GOT3 (cell line): ENCODE data around the gene PLCD3.

ENCODE experiments used
- DNase-seq: peaks from one replicate; lab custom pipeline; 2025; ENCODE audit warnings: mixed read lengths; lab: John Stamatoyannopoulos, UW

Gene PLCD3

GRCh38 chr17:45132320-45132571 lies at the start of gene PLCD3:
TSS of gene PLCD3 (minus strand) at chr17:45132515. CDS start at chr17:45132410, 105 bp downstream.
- no peak for DNase-seq

- DNase-seq: no peak
Observed at GRCh38 chr17:45177563-45177962, 45.2 kb upstream of the PLCD3 start.

GRCh38 chr17:45175759-45176115 lies 43.4 kb upstream of the PLCD3 start:
- DNase-seq: no peak

GRCh38 chr17:45172541-45173286 lies 40.4 kb upstream of the PLCD3 start:
- DNase-seq: no peak

- no peak for DNase-seq
Observed at GRCh38 chr17:45172232-45172540, 39.9 kb upstream of the PLCD3 start.

- DNase-seq: no peak
Observed at GRCh38 chr17:45171338-45172231, 39.3 kb upstream of the PLCD3 start.

GRCh38 chr17:45170931-45171337 lies 38.6 kb upstream of the PLCD3 start:
- no peak for DNase-seq

- DNase-seq: no peak
Observed at GRCh38 chr17:45170280-45170930, 38.1 kb upstream of the PLCD3 start.

GRCh38 chr17:45168991-45169752 lies 36.9 kb upstream of the PLCD3 start:
- DNase-seq: no peak

GRCh38 chr17:45164734-45165269 lies 32.5 kb upstream of the PLCD3 start:
- DNase-seq: no peak

GRCh38 chr17:45162025-45162687 lies 29.8 kb upstream of the PLCD3 start:
- no peak for DNase-seq

GRCh38 chr17:45161288-45162024 lies 29.1 kb upstream of the PLCD3 start, which contains the start of gene HEXIM2:
TSS of gene HEXIM2 (plus strand) at chr17:45161875. CDS start at chr17:45162794, 919 bp downstream.
- DNase-seq: peak; percentile 98

GRCh38 chr17:45160447-45161287 lies 28.4 kb upstream of the PLCD3 start:
- DNase-seq: no peak

- no peak for DNase-seq
Observed at GRCh38 chr17:45156242-45156641, 23.9 kb upstream of the PLCD3 start.

- no peak for DNase-seq
Observed at GRCh38 chr17:45155483-45155882, 23.2 kb upstream of the PLCD3 start.

- DNase-seq: no peak
Observed at GRCh38 chr17:45155029-45155428, 22.7 kb upstream of the PLCD3 start.

- DNase-seq: no peak
Observed at GRCh38 chr17:45150911-45151809, 18.8 kb upstream of the PLCD3 start.
